Stomach (tissue), 9 donors: Measurements from ENCODE around the gene GGACT. TPM values are rescaled to one million over a fixed set of nuclear protein-coding genes. Genes with fewer than 3 reads are reported as not detected.
"Not testable (repeated sequence)": the region's sequence is repeated elsewhere in the genome, so short reads cannot be mapped to it uniquely, and the experiment has no call there.

ENCODE experiments used
- DNase-seq, 2 donors: peaks; one replicate each; pipeline versions ENCODE4 v3.0.0 to v3.0.0-alpha.2; 2013 to 2019
- H3K27ac ChIP-seq, 5 donors: fragments of 200-600 bp in 4 of 5; sonication (generic) in 4 of 5; one replicate each; pipeline ENCODE4 v1.5.1; 2013 to 2019; ENCODE audit warnings: mild to moderate bottlenecking in 1 of 5, moderate library complexity in 1 of 5
- H3K27me3 ChIP-seq, 3 donors: fragments of 200-600 bp; sonication (generic); one replicate each; pipeline ENCODE4 v1.5.1; 2017 to 2019; ENCODE audit warnings: mixed run types in 1 of 3
- H3K36me3 ChIP-seq, 4 donors: fragments of 200-600 bp; sonication (generic); 1 replicate in 3 of 4; 2 replicates in 1 of 4; pipeline ENCODE4 v1.5.1; 2016 to 2019
- H3K4me1 ChIP-seq, 4 donors: fragments of 200-600 bp; sonication (generic); one replicate each; pipeline ENCODE4 v1.5.1; 2016 to 2019
- H3K4me3 ChIP-seq, 4 donors: fragments of 200-600 bp; sonication (generic) in 3 of 4; one replicate each; pipeline ENCODE4 v1.5.1; 2016 to 2019; ENCODE audit warnings: mild to moderate bottlenecking in 1 of 4
- H3K9me3 ChIP-seq, 4 donors: fragments of 200-600 bp; sonication (generic); one replicate each; pipeline ENCODE4 v1.5.1; 2016 to 2019
- CTCF ChIP-seq, 7 experiments: fragments of 450-650 bp in 4 of 7; fragments of 200-600 bp in 3 of 7; sonication (generic) in 3 of 7; IDR thresholded peaks; one replicate each; pipeline ENCODE4 v1.5.1; 2016 to 2019; ENCODE audit warnings: antibody characterized with exemption in 7 of 7, control low read depth in 2 of 7, mild to moderate bottlenecking in 1 of 7
- EP300 ChIP-seq: sonication (generic); formaldehyde crosslinking; IDR thresholded peaks from one replicate; pipeline ENCODE4 v1.6.1; 2017; ENCODE audit warnings: antibody characterized with exemption
- POLR2A ChIP-seq, 4 donors: fragments of 450-650 bp; IDR thresholded peaks; one replicate each; pipeline ENCODE4 v1.6.1; 2016; ENCODE audit warnings: antibody characterized with exemption in 4 of 4, control low read depth in 2 of 4, mild to moderate bottlenecking in 1 of 4, moderate library complexity in 1 of 4
- POLR2AphosphoS5 ChIP-seq, 3 donors: sonication (generic); formaldehyde crosslinking; IDR thresholded peaks; one replicate each; pipeline ENCODE4 v1.6.1; 2016; ENCODE audit warnings: antibody characterized with exemption in 3 of 3
- WGBS, 5 donors: extraction: QIAGEN DNeasy Blood & Tissue Kit in 3 of 5; methylation state at CpG; one replicate each; pipeline versions ENCODE4 v1.1.5 to v1.1.7; 2013 to 2018; 5-methylcytosine and 5-hydroxymethylcytosine counted together
- intact Hi-C: fragments of 100-400 bp; cut with DNase I; formaldehyde crosslinking; loops from one replicate; pipeline ENCODE4 v1.15.1; 2023; ENCODE audit warnings: low total_unique reads
- polyA plus RNA-seq, 3 donors: library from polyadenylated mRNA; stranded (reverse); fragments of 200-250 nt; gene quantifications; one replicate each; pipeline ENCODE4 v1.2.3, GENCODE V29; 2013
- total RNA-seq, 5 donors: library from RNA; depleted of rRNA; stranded (reverse); fragments of >200 nt; gene quantifications; one replicate each; pipeline versions ENCODE4 v1.1.0 to v1.2.3, GENCODE V29; 2014 to 2016
- donor health status: healthy with polysubstance abuse.
- donor health status: Bipolar disorder and iron deficiency.
- donor health status: healthy.

GGACT gene
- total and polyA plus RNA-seq, 8 donors, result 1.4 to 13.2 (median 6.0) TPM

- no peak for DNase-seq
- WGBS, 5 donors, result 87 to 94% (median 89%) methylated on average over 22 to 27 of the region's 27 CpGs
Observed at GRCh38 chr13:100526318-100527000, 62.1 kb downstream of the GGACT start.

GRCh38 chr13:100525453-100526317 is 62.9 kb downstream of the GGACT start:
- no peaks in the 10 kb centered on the region for H3K9me3 ChIP-seq
- H3K4me1 ChIP-seq, result no peaks in the 10 kb centered on the region
- intact Hi-C loops, result no loop called here
- TF ChIP-seq POLR2A (IDR thresholded peaks at IDR 0.05) (no peak), CTCF (IDR thresholded peaks at IDR 0.05) (no peak), POLR2AphosphoS5 (IDR thresholded peaks at IDR 0.05) (no peak), EP300 (no peak)
- H3K27me3 ChIP-seq, result no peaks in the 10 kb centered on the region
- H3K4me3 ChIP-seq, result no peak overlapping the region
- DNase-seq, result no peak
- no peak overlapping the region for H3K27ac ChIP-seq
- WGBS, 5 donors, result 83 to 87% (median 86%) methylated on average over 14 to 17 of the region's 17 CpGs
- peaks cover 4 to 57% (median 53%) of the 10 kb centered on the region in 4 donors for H3K36me3 ChIP-seq

More at GRCh38 chr13:100526318-100527000, 62.1 kb downstream of the GGACT start:
- Histone ChIP-seq H3K27ac (no peak overlapping the region), H3K9me3 (no peaks in the 10 kb centered on the region), H3K36me3 (peaks cover 4 to 65% (median 61%) of the 10 kb centered on the region in 4 donors), H3K4me3 (no peak overlapping the region), H3K4me1 (no peaks in the 10 kb centered on the region), H3K27me3 (no peaks in the 10 kb centered on the region)
- intact Hi-C loops, result no loop called here
- no peak for TF ChIP-seq POLR2AphosphoS5 (IDR thresholded peaks at IDR 0.05)

GRCh38 chr13:100524688-100525087 is 63.9 kb downstream of the GGACT start:
- intact Hi-C loops, H3K4me3 ChIP-seq: not testable (repeated sequence)
- WGBS, 5 donors, result 90 to 94% (median 92%) methylated on average over 5 of the region's 5 CpGs

GRCh38 chr13:100523981-100524386 is 64.6 kb downstream of the GGACT start:
- DNase-seq, result no peak
- intact Hi-C loops, result no loop called here
- Histone ChIP-seq H3K9me3 (no peaks in the 10 kb centered on the region), H3K4me1 (no peaks in the 10 kb centered on the region), H3K27ac (no peak overlapping the region), H3K27me3 (no peaks in the 10 kb centered on the region), H3K36me3 (peaks cover 4 to 42% (median 38%) of the 10 kb centered on the region in 4 donors), H3K4me3 (no peak overlapping the region)
- TF ChIP-seq POLR2A (IDR thresholded peaks at IDR 0.05) (no peak), EP300 (no peak), CTCF (IDR thresholded peaks at IDR 0.05) (no peak), POLR2AphosphoS5 (IDR thresholded peaks at IDR 0.05) (no peak)
- 80 to 97% (median 90%) methylated on average over 6 to 8 of the region's 8 CpGs for WGBS, 5 donors

More at GRCh38 chr13:100524688-100525087, 63.9 kb downstream of the GGACT start:
- H3K27ac ChIP-seq, H3K4me1 ChIP-seq, DNase-seq, H3K27me3 ChIP-seq, H3K9me3 ChIP-seq: not testable (repeated sequence)
- H3K36me3 ChIP-seq, result peaks cover 4 to 49% (median 45%) of the 10 kb centered on the region in 4 donors

- H3K4me1 ChIP-seq, result peaks cover 0 to under 1% (median 0%) of the 10 kb centered on the region in 4 donors
- H3K27me3 ChIP-seq, result no peaks in the 10 kb centered on the region
- no peak overlapping the region for H3K4me3 ChIP-seq
- TF ChIP-seq EP300, result no peak
- no peak for TF ChIP-seq POLR2AphosphoS5 (IDR thresholded peaks at IDR 0.05)
- TF ChIP-seq POLR2A (IDR thresholded peaks at IDR 0.05), result no peak
- TF ChIP-seq CTCF (IDR thresholded peaks at IDR 0.05), result no peak
- no peak for DNase-seq
- H3K27ac ChIP-seq, result no peak overlapping the region
- 81 to 91% (median 91%) methylated on average over 14 of the region's 14 CpGs for WGBS, 5 donors
- H3K9me3 ChIP-seq, result no peaks in the 10 kb centered on the region
- intact Hi-C loops, result no loop called here
- H3K36me3 ChIP-seq, result peaks cover 4 to 36% (median 32%) of the 10 kb centered on the region in 4 donors
Observed at GRCh38 chr13:100523411-100523810, 65.2 kb downstream of the GGACT start.
